Sigmoid colon (tissue), 7 donors: ENCODE results near the gene NOXO1. TPM values are rescaled to one million over a fixed set of nuclear protein-coding genes. Genes with fewer than 3 reads are reported as not detected.

Experiments
- DNase-seq: peaks from one replicate; pipeline ENCODE4 v3.0.0-alpha.2; 2019
- H3K27ac ChIP-seq, 4 donors: fragments of 200-600 bp; sonication (generic); one replicate each; pipeline ENCODE4 v1.5.1; 2016 to 2019; ENCODE audit warnings: mild to moderate bottlenecking in 1 of 4
- H3K27me3 ChIP-seq, 3 donors: fragments of 200-600 bp; sonication (generic); one replicate each; pipeline ENCODE4 v1.5.1; 2019; ENCODE audit warnings: mild to moderate bottlenecking in 1 of 3
- H3K36me3 ChIP-seq, 4 donors: fragments of 200-600 bp; sonication (generic); one replicate each; pipeline ENCODE4 v1.5.1; 2016 to 2019
- H3K4me1 ChIP-seq, 4 donors: fragments of 200-600 bp; sonication (generic); one replicate each; pipeline ENCODE4 v1.5.1; 2017 to 2019
- H3K4me3 ChIP-seq, 4 donors: fragments of 200-600 bp; sonication (generic); one replicate each; pipeline ENCODE4 v1.5.1; 2017 to 2019; ENCODE audit warnings: mild to moderate bottlenecking in 2 of 4, moderate library complexity in 1 of 4
- H3K9me3 ChIP-seq, 4 donors: fragments of 200-600 bp in 3 of 4; sonication (generic) in 3 of 4; one replicate each; pipeline versions ENCODE4 v1.5.1 to v1.6.1; 2013 to 2019
- EP300 ChIP-seq, 4 donors: sonication (generic); formaldehyde crosslinking; IDR thresholded peaks; one replicate each; pipeline ENCODE4 v1.6.1; 2017; ENCODE audit warnings: antibody characterized with exemption in 4 of 4
- POLR2A ChIP-seq, 2 donors: fragments of 450-650 bp; IDR thresholded peaks; one replicate each; pipeline ENCODE4 v1.6.1; 2016; ENCODE audit warnings: antibody characterized with exemption in 2 of 2, mild to moderate bottlenecking in 2 of 2, moderate library complexity in 2 of 2
- POLR2AphosphoS5 ChIP-seq, 4 donors: sonication (generic); formaldehyde crosslinking; IDR thresholded peaks; one replicate each; pipeline ENCODE4 v1.6.1; 2017; ENCODE audit warnings: antibody characterized with exemption in 4 of 4
- WGBS, 2 donors: extraction: QIAGEN DNeasy Blood & Tissue Kit; methylation state at CpG; one replicate each; pipeline ENCODE4 v1.1.7; 2013; 5-methylcytosine and 5-hydroxymethylcytosine counted together
- intact Hi-C: fragments of 100-400 bp; cut with DNase I; formaldehyde crosslinking; loops from one replicate; pipeline ENCODE4 v1.15.1; 2023
- polyA plus RNA-seq, 3 donors: library from polyadenylated mRNA; stranded (reverse); fragments of 200-250 nt; gene quantifications; one replicate each; pipeline ENCODE4 v1.2.3, GENCODE V29; 2013
- total RNA-seq, 4 donors: library from RNA; depleted of rRNA; stranded (reverse); fragments of >200 nt; gene quantifications; one replicate each; pipeline ENCODE4 v1.1.0, GENCODE V29; 2016
- TF ChIP-seq, protein P1 (sequence below), 4 experiments: fragments of 450-650 bp in 3 of 4; fragments of 200-600 bp in 1 of 4; IDR thresholded peaks; one replicate each; pipeline ENCODE4 v1.5.1; 2016 to 2019; ENCODE audit warnings: antibody characterized with exemption in 4 of 4, mild to moderate bottlenecking in 3 of 4, moderate library complexity in 2 of 4
- donor health status: healthy with polysubstance abuse.
- donor health status: Bipolar disorder and iron deficiency.
- donor health status: healthy.

The NOXO1 gene
- total and polyA plus RNA-seq, 7 donors = 13.8 to 47.3 (median 15.0) TPM; not detected in 4

DNA sequence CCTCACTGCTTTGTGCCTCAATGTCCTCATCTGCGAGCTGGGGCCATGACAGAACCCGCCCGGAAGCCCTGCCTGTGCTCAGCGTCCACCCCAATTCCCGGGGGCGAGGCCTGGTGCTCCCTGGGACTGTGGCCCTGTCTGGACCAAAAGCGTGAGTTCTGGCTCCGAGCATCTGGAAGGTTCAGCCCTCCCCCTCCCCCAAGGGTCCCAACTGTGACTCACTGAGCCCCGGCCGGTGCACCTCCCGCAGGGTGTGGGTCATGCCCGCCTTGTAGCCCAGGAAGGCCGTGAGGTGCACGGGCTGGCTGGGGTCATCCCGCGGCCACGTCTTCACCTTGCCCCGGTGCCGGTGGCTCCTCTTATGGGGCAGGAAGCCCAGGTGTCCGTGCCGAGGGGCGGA lies 27.5 kb downstream of the NOXO1 start:
- intact Hi-C loops = no loop called here
- TF ChIP-seq EP300 (IDR thresholded peaks at IDR 0.05) (no peak), POLR2AphosphoS5 (IDR thresholded peaks at IDR 0.05) (no peak)
- TF ChIP-seq, protein P1, sequence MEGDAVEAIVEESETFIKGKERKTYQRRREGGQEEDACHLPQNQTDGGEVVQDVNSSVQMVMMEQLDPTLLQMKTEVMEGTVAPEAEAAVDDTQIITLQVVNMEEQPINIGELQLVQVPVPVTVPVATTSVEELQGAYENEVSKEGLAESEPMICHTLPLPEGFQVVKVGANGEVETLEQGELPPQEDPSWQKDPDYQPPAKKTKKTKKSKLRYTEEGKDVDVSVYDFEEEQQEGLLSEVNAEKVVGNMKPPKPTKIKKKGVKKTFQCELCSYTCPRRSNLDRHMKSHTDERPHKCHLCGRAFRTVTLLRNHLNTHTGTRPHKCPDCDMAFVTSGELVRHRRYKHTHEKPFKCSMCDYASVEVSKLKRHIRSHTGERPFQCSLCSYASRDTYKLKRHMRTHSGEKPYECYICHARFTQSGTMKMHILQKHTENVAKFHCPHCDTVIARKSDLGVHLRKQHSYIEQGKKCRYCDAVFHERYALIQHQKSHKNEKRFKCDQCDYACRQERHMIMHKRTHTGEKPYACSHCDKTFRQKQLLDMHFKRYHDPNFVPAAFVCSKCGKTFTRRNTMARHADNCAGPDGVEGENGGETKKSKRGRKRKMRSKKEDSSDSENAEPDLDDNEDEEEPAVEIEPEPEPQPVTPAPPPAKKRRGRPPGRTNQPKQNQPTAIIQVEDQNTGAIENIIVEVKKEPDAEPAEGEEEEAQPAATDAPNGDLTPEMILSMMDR (IDR thresholded peaks at IDR 0.05) = no peak
- Histone ChIP-seq H3K4me3 (no peak overlapping the region), H3K27ac (no peak overlapping the region), H3K9me3 (no peaks in the 10 kb centered on the region), H3K27me3 (no peaks in the 10 kb centered on the region), H3K36me3 (no peaks in the 10 kb centered on the region), H3K4me1 (peaks cover 0 to 2% (median 1%) of the 10 kb centered on the region in 4 donors)
- 92 to 93% methylated on average over 22 of the region's 22 CpGs for WGBS, 2 donors
- no peak for DNase-seq

DNA sequence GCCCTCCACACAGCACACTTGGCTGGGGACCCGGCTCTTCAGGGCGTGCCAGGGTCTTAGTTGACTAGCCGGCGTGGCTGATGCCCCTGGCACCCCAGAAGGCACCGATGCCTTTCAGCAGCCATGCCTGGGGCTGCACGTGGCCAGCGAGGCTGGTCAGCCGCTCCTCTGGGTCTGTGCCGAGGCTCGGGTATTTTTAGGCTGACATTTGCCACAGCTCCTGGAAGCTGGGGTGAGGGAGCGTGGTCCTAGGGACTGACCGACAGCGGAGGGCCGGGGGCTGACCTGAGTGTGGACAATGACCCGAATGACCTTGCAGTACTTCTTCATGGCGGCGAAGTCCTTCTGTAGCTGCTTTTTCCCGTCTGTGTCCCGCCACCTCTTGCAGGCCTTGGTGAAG lies 30.7 kb downstream of the NOXO1 start:
- Histone ChIP-seq H3K27ac (no peak overlapping the region), H3K4me1 (no peaks in the 10 kb centered on the region), H3K27me3 (no peaks in the 10 kb centered on the region), H3K4me3 (no peak overlapping the region), H3K9me3 (no peaks in the 10 kb centered on the region), H3K36me3 (no peaks in the 10 kb centered on the region)
- 88 to 92% methylated on average over 19 of the region's 19 CpGs for WGBS, 2 donors
- TF ChIP-seq POLR2A (IDR thresholded peaks at IDR 0.05) (no peak), POLR2AphosphoS5 (IDR thresholded peaks at IDR 0.05) (no peak), EP300 (IDR thresholded peaks at IDR 0.05) (no peak)
- TF ChIP-seq, protein P1 (IDR thresholded peaks at IDR 0.05) = no peak
- intact Hi-C loops = no loop called here
- no peak for DNase-seq

GRCh38 chr16:1950047-1950446 lies 31.2 kb downstream of the NOXO1 start:
- no peaks in the 10 kb centered on the region for H3K27me3 ChIP-seq
- DNase-seq = no peak
- H3K4me1 ChIP-seq = no peaks in the 10 kb centered on the region
- H3K9me3 ChIP-seq = no peaks in the 10 kb centered on the region
- no peak for TF ChIP-seq POLR2AphosphoS5 (IDR thresholded peaks at IDR 0.05)
- no peak for TF ChIP-seq EP300 (IDR thresholded peaks at IDR 0.05)
- TF ChIP-seq POLR2A (IDR thresholded peaks at IDR 0.05) = no peak
- TF ChIP-seq, protein P1 (IDR thresholded peaks at IDR 0.05) = no peak
- WGBS, 2 donors = 35 to 77% methylated on average over 7 of the region's 7 CpGs
- no peak overlapping the region for H3K27ac ChIP-seq
- H3K4me3 ChIP-seq = no peak overlapping the region
- intact Hi-C loops = no loop called here
- no peaks in the 10 kb centered on the region for H3K36me3 ChIP-seq

DNA sequence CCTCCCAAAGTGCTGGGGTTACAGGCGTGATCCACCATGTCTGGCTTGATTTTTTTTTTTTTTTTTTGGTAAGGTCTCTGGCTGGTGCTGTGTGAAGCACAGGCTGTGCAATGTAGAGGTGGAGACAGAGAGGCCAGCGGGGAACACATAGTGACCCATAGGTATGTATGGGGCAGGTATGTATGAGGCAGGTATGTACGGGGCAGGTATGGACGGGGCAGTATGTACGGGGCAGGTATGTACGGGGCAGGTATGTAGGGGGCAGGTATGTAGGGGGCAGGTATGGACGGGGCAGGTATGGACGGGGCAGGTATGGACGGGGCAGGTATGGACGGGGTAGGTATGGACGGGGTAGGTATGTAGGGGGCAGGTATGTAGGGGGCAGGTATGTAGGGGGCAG lies 31.8 kb downstream of the NOXO1 start:
- intact Hi-C loops = no loop called here
- Histone ChIP-seq H3K9me3 (no peaks in the 10 kb centered on the region), H3K27ac (no peak overlapping the region), H3K36me3 (no peaks in the 10 kb centered on the region), H3K4me3 (no peak overlapping the region), H3K27me3 (no peaks in the 10 kb centered on the region), H3K4me1 (no peaks in the 10 kb centered on the region)
- no peak for DNase-seq
- TF ChIP-seq, protein P1 (IDR thresholded peaks at IDR 0.05) = no peak
- TF ChIP-seq EP300 (IDR thresholded peaks at IDR 0.05) = no peak
- TF ChIP-seq POLR2A (IDR thresholded peaks at IDR 0.05) = no peak
- no peak for TF ChIP-seq POLR2AphosphoS5 (IDR thresholded peaks at IDR 0.05)
- 93 to 96% methylated on average over 11 of the region's 11 CpGs for WGBS, 2 donors

GRCh38 chr16:1947369-1947670 lies 33.9 kb downstream of the NOXO1 start:
- Histone ChIP-seq H3K9me3 (no peaks in the 10 kb centered on the region), H3K27me3 (no peaks in the 10 kb centered on the region), H3K4me3 (no peak overlapping the region), H3K36me3 (no peaks in the 10 kb centered on the region), H3K27ac (no peak overlapping the region), H3K4me1 (peaks cover 0 to 14% (median 3%) of the 10 kb centered on the region in 4 donors)
- no peak for TF ChIP-seq POLR2A (IDR thresholded peaks at IDR 0.05)
- TF ChIP-seq, protein P1 (IDR thresholded peaks at IDR 0.05) = no peak
- TF ChIP-seq POLR2AphosphoS5 (IDR thresholded peaks at IDR 0.05) = no peak
- no peak for TF ChIP-seq EP300 (IDR thresholded peaks at IDR 0.05)
- 91 to 94% methylated on average over 9 of the region's 9 CpGs for WGBS, 2 donors
- intact Hi-C loops = no loop called here
- DNase-seq = no peak
